Panc1 (cell line): ENCODE results near the gene MAPK11.

Source experiments
- REST ChIP-seq, 2 experiments: IDR thresholded peaks; 2 replicates each; pipeline ENCODE4 v1.6.1; 2011 to 2012; ENCODE audit warnings: low read depth in 2 of 2, control low read depth in 1 of 2, low read length in 1 of 2, mild to moderate bottlenecking in 1 of 2, moderate library complexity in 1 of 2; ENCODE audit not compliant: insufficient read depth in 1 of 2
- TF ChIP-seq, protein P1 (sequence below): fragments of 450-650 bp; IDR thresholded peaks from 2 replicates; pipeline ENCODE4 v1.5.1; 2017; ENCODE audit warnings: mild to moderate bottlenecking

- TF ChIP-seq, protein P1, sequence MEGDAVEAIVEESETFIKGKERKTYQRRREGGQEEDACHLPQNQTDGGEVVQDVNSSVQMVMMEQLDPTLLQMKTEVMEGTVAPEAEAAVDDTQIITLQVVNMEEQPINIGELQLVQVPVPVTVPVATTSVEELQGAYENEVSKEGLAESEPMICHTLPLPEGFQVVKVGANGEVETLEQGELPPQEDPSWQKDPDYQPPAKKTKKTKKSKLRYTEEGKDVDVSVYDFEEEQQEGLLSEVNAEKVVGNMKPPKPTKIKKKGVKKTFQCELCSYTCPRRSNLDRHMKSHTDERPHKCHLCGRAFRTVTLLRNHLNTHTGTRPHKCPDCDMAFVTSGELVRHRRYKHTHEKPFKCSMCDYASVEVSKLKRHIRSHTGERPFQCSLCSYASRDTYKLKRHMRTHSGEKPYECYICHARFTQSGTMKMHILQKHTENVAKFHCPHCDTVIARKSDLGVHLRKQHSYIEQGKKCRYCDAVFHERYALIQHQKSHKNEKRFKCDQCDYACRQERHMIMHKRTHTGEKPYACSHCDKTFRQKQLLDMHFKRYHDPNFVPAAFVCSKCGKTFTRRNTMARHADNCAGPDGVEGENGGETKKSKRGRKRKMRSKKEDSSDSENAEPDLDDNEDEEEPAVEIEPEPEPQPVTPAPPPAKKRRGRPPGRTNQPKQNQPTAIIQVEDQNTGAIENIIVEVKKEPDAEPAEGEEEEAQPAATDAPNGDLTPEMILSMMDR: no peak
- no peak for TF ChIP-seq REST (IDR thresholded peaks at IDR 0.05; ENCODE audit: insufficient read depth in 1 of 2, low read depth in 2 of 2, low read length in 1 of 2)
Observed at GRCh38 chr22:50243685-50244419, 26.3 kb downstream of the MAPK11 start.
